IMR-90 (cell line): ENCODE data around the gene LGMN. TPM values are rescaled to one million over a fixed set of nuclear protein-coding genes. Genes with fewer than 3 reads are reported as not detected.

Experiments used
- ATAC-seq: fragments of 200-7000 bp; cut with Tn5 transposase; 2 replicates; pipeline ENCODE4 v1.9.1; 2020; ENCODE audit warnings: low read depth, mild to moderate bottlenecking, moderate library complexity
- BruUV-seq: library from RNA; stranded (reverse); fragments of 400-500 nt; replicated peaks from 2 replicates; lab custom pipeline; 2021; lab: Mats Ljungman, UMichigan
- CTCF ChIA-PET: fragments of 300-600 bp; formaldehyde crosslinking; extraction: SDS; loops from one replicate; lab custom pipeline; 2021; ENCODE audit warnings: antibody characterized with exemption; lab: Yijun Ruan, JAX
- POLR2A ChIA-PET: fragments of 300-600 bp; sonication (Branson Sonifier 250); formaldehyde crosslinking; loops from one replicate; lab custom pipeline; 2022; ENCODE audit warnings: antibody characterized with exemption; ENCODE audit not compliant: unreplicated experiment; lab: Charles Lee
- DNase-seq: peaks from one replicate; pipeline ENCODE4 v3.0.0; 2013
- H2AFZ ChIP-seq: replicated peaks from 2 replicates; pipeline ENCODE3; 2013; ENCODE audit warnings: low read length, mild to moderate bottlenecking; ENCODE audit not compliant: poor library complexity
- H2AK5ac ChIP-seq: 2 replicates; pipeline ENCODE4 v1.6.1; 2013; ENCODE audit warnings: low read depth, low read length, inconsistent platforms
- H2AK9ac ChIP-seq: replicated peaks from 2 replicates; pipeline ENCODE3; 2013; ENCODE audit warnings: mild to moderate bottlenecking, low read depth, low read length, moderate library complexity; ENCODE audit not compliant: poor library complexity
- H2BK120ac ChIP-seq: 2 replicates; pipeline ENCODE4 v1.6.1; 2013; ENCODE audit warnings: low read depth, low read length, inconsistent platforms
- H2BK15ac ChIP-seq: 3 replicates; pipeline ENCODE4 v1.6.1; 2013; ENCODE audit warnings: low read depth, low read length, inconsistent platforms
- H2BK20ac ChIP-seq: 2 replicates; pipeline ENCODE4 v1.6.1; 2013; ENCODE audit warnings: low read depth, mild to moderate bottlenecking, inconsistent platforms, low read length, moderate library complexity
- H2BK5ac ChIP-seq: 2 replicates; pipeline ENCODE4 v1.6.1; 2013; ENCODE audit warnings: mild to moderate bottlenecking, low read depth, low read length, inconsistent platforms; ENCODE audit not compliant: poor library complexity, severe bottlenecking
- H3K14ac ChIP-seq: replicated peaks from 2 replicates; pipeline ENCODE4 v1.6.1; 2013; ENCODE audit warnings: low read depth, low read length, inconsistent platforms
- H3K18ac ChIP-seq: 2 replicates; pipeline ENCODE4 v1.6.1; 2013; ENCODE audit warnings: low read depth, low read length, control low read depth
- H3K23ac ChIP-seq: 2 replicates; pipeline ENCODE4 v1.6.1; 2013; ENCODE audit warnings: low read depth, low read length, inconsistent platforms
- H3K27ac ChIP-seq: 2 replicates; pipeline ENCODE4 v1.5.1; 2013; ENCODE audit warnings: mild to moderate bottlenecking, control low read depth, low read length; ENCODE audit not compliant: insufficient read depth
- H3K27me3 ChIP-seq: 2 replicates; pipeline ENCODE4 v1.6.1; 2013; ENCODE audit warnings: low read length; ENCODE audit not compliant: control insufficient read depth, insufficient read depth
- H3K36me3 ChIP-seq: 2 replicates; pipeline ENCODE4 v1.6.1; 2013; ENCODE audit warnings: low read length, mixed read lengths; ENCODE audit not compliant: control insufficient read depth, insufficient read depth
- H3K4ac ChIP-seq: 2 replicates; pipeline ENCODE4 v1.6.1; 2013; ENCODE audit warnings: low read depth, low read length, inconsistent platforms
- H3K4me1 ChIP-seq: 2 replicates; pipeline ENCODE4 v1.6.1; 2013; ENCODE audit warnings: low read length, mixed read lengths; ENCODE audit not compliant: control insufficient read depth, insufficient read depth
- H3K4me2 ChIP-seq: 2 replicates; pipeline ENCODE4 v1.6.1; 2013; ENCODE audit warnings: low read depth, mild to moderate bottlenecking, control low read depth, low read length, moderate library complexity
- H3K4me3 ChIP-seq: 2 replicates; pipeline ENCODE4 v1.5.1; 2013; ENCODE audit warnings: low read depth, mild to moderate bottlenecking, control low read depth, low read length, moderate library complexity; ENCODE audit not compliant: insufficient read depth
- H3K56ac ChIP-seq: 2 replicates; pipeline ENCODE4 v1.6.1; 2013; ENCODE audit warnings: low read length, inconsistent platforms; ENCODE audit not compliant: insufficient read depth; ENCODE audit errors: extremely low read depth
- H3K79me1 ChIP-seq, 2 experiments: 2 replicates each; pipeline ENCODE4 v1.6.1; 2013; ENCODE audit warnings: low read length in 2 of 2, inconsistent platforms in 1 of 2, low read depth in 1 of 2
- H3K9ac ChIP-seq: 2 replicates; pipeline ENCODE4 v1.6.1; 2013; ENCODE audit warnings: low read depth, low read length, control low read depth
- H3K9me1 ChIP-seq: 2 replicates; pipeline ENCODE4 v1.6.1; 2013; ENCODE audit warnings: low read length, inconsistent platforms; ENCODE audit not compliant: insufficient read depth
- H3K9me3 ChIP-seq: 2 replicates; pipeline ENCODE4 v1.6.1; 2013; ENCODE audit warnings: low read length; ENCODE audit not compliant: control insufficient read depth, insufficient read depth
- H4K20me1 ChIP-seq: 2 replicates; pipeline ENCODE4 v1.6.1; 2013; ENCODE audit warnings: low read length, inconsistent platforms; ENCODE audit not compliant: insufficient read depth
- H4K5ac ChIP-seq: 2 replicates; pipeline ENCODE4 v1.6.1; 2013; ENCODE audit warnings: mild to moderate bottlenecking, low read depth, low read length, control low read depth
- H4K8ac ChIP-seq, 2 experiments: 2 replicates each; pipeline ENCODE4 v1.6.1; 2013; ENCODE audit warnings: low read depth in 2 of 2, low read length in 2 of 2, control low read depth in 1 of 2, inconsistent platforms in 1 of 2
- H4K91ac ChIP-seq: 2 replicates; pipeline ENCODE4 v1.6.1; 2013; ENCODE audit warnings: low read depth, low read length, inconsistent platforms; ENCODE audit not compliant: insufficient read depth
- MAZ ChIP-seq: IDR thresholded peaks from 2 replicates; pipeline ENCODE4 v1.6.1; 2012; ENCODE audit warnings: low read depth, mild to moderate bottlenecking, low read length, improper control_type of control experiment, moderate library complexity, borderline replicate concordance
- MXI1 ChIP-seq: IDR thresholded peaks from 2 replicates; pipeline ENCODE4 v1.6.1; 2012; ENCODE audit warnings: low read depth, mild to moderate bottlenecking, low read length, moderate library complexity, borderline replicate concordance
- NFE2L2 ChIP-seq: fragments of 150-350 bp; IDR thresholded peaks from 2 replicates; pipeline ENCODE4 v1.6.1; 2016; ENCODE audit warnings: low read depth, mild to moderate bottlenecking, low read length
- RCOR1 ChIP-seq: IDR thresholded peaks from 2 replicates; pipeline ENCODE4 v1.6.1; 2012; ENCODE audit warnings: mild to moderate bottlenecking, low read length, improper control_type of control experiment; ENCODE audit not compliant: insufficient replicate concordance
- RFX5 ChIP-seq: IDR thresholded peaks from 2 replicates; pipeline ENCODE4 v1.8.0; 2012; ENCODE audit warnings: low read depth, mild to moderate bottlenecking, low read length, moderate library complexity
- SMC3 ChIP-seq: fragments of 150-350 bp; IDR thresholded peaks from 2 replicates; pipeline ENCODE4 v1.6.1; 2016; ENCODE audit warnings: low read depth, mild to moderate bottlenecking, antibody characterized with exemption, low read length, moderate library complexity
- WGBS, 2 experiments: methylation state at CpG; one replicate each; pipeline versions ENCODE4 v1.1.5 to v1.1.7; 2013; ENCODE audit warnings: missing lambda C conversion rate in 2 of 2; ENCODE audit not compliant: insufficient read length in 1 of 2; ENCODE audit errors: extremely low coverage in 2 of 2; 5-methylcytosine and 5-hydroxymethylcytosine counted together
- dilution Hi-C: fragments of 300-500 bp; cut with HindIII; formaldehyde crosslinking; loops from one replicate; pipeline ENCODE4 v1.14.3; 2018; ENCODE audit warnings: low sequenced_read_pairs; ENCODE audit not compliant: unreplicated experiment
- in situ Hi-C: fragments of 300-500 bp; cut with MboI; formaldehyde crosslinking; loops from 3 replicates; pipeline ENCODE4 v1.14.3; 2019; ENCODE audit warnings: low sequenced_read_pairs, inconsistent platforms, mixed read lengths
- intact Hi-C: fragments of 100-400 bp; cut with micrococcal nuclease; formaldehyde crosslinking; loops from 2 replicates; pipeline ENCODE4 v1.10.0; 2022
- polyA plus RNA-seq, 3 experiments: library from polyadenylated mRNA; depleted of rRNA; stranded (reverse); fragments of >200 nt; gene quantifications; 2 replicates each; pipeline ENCODE4 v1.2.3, GENCODE V29; 2012; ENCODE audit warnings: low replicate concordance in 1 of 3
- total RNA-seq: library from RNA; depleted of rRNA; stranded (reverse); fragments of >200 nt; gene quantifications from 2 replicates; pipeline ENCODE4 v1.2.3, GENCODE V29; 2012
- TF ChIP-seq, protein P1 (sequence below): fragments of 150-350 bp; IDR thresholded peaks from 2 replicates; pipeline ENCODE4 v1.6.1; 2017; ENCODE audit warnings: mild to moderate bottlenecking, antibody characterized with exemption, low read length, low read depth

Gene LGMN
- total and polyA plus RNA-seq, 2 of the 4 experiments (the other 2 are of a cell fraction) = 19.2 to 39.3 TPM

DNA sequence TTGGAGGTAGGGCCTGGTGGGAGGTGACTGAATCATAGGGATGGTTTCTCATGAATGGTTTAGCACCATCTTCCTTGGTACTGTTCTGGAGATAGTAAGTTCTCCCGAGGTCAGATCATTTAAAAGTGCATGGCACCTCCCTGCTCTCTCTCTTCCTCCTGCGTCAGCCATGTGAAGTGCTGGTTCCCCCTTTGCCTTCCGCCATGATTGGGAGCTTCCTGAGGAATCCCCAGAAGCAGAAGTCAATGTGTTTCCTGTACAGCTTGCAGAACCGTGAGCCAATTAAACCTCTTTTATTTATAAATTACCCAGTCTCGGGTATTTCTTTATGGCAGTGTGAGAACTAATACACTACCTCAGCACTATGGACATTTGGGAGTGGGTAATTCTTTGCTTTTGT, 4.8 kb upstream of the LGMN start:
- H3K4ac ChIP-seq = no peak overlapping the region
- no peak overlapping the region for H3K18ac ChIP-seq
- BruUV-seq = no TSS peak
- H2AFZ ChIP-seq = no peak overlapping the region
- no peak overlapping the region for H3K4me3 ChIP-seq
- H2BK120ac ChIP-seq = no peak overlapping the region
- H3K4me2 ChIP-seq = no peak overlapping the region
- H3K56ac ChIP-seq = no peak overlapping the region
- no peak overlapping the region for H3K14ac ChIP-seq
- H3K4me1 ChIP-seq = no peaks in the 10 kb centered on the region
- in situ Hi-C loops (no loop called here), intact Hi-C loops (no loop called here), dilution Hi-C loops (no loop called here)
- no peak overlapping the region for H2BK5ac ChIP-seq
- ChIA-PET CTCF (no interaction called here), POLR2A (no interaction called here)
- H2AK5ac ChIP-seq = no peak overlapping the region
- H3K9me3 ChIP-seq = no peaks in the 10 kb centered on the region
- H3K79me1 ChIP-seq = 0 out of 4 replicates have a peak, but pooled peaks cover 0 to under 1% of the 10 kb centered on the region in 2 experiments
- no peak overlapping the region for H3K23ac ChIP-seq
- H3K36me3 ChIP-seq = no peaks in the 10 kb centered on the region
- H4K91ac ChIP-seq = no peak overlapping the region
- no peaks in the 10 kb centered on the region for H3K9me1 ChIP-seq
- H4K8ac ChIP-seq = no peak overlapping the region
- WGBS, 2 experiments = no CpG with 5 or more reads among the region's 5 CpGs
- DNase-seq (no peak), ATAC-seq (no peak)
- no peak overlapping the region for H2AK9ac ChIP-seq
- H3K27me3 ChIP-seq = peaks cover 14% of the 10 kb centered on the region
- no peak overlapping the region for H4K5ac ChIP-seq
- H3K9ac ChIP-seq = no peak overlapping the region
- H2BK20ac ChIP-seq = no peak overlapping the region
- no peak overlapping the region for H3K27ac ChIP-seq
- TF ChIP-seq RCOR1 (no peak), NFE2L2 (no peak), RFX5 (no peak), SMC3 (no peak), MXI1 (no peak), MAZ (no peak)
- TF ChIP-seq, protein P1, sequence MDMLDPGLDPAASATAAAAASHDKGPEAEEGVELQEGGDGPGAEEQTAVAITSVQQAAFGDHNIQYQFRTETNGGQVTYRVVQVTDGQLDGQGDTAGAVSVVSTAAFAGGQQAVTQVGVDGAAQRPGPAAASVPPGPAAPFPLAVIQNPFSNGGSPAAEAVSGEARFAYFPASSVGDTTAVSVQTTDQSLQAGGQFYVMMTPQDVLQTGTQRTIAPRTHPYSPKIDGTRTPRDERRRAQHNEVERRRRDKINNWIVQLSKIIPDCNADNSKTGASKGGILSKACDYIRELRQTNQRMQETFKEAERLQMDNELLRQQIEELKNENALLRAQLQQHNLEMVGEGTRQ = no peak
- H2BK15ac ChIP-seq = no peak overlapping the region
- no peaks in the 10 kb centered on the region for H4K20me1 ChIP-seq
